K562 (cell line): ENCODE measurements around the gene ATAD2B. TPM values are rescaled to one million over a fixed set of nuclear protein-coding genes. Genes with fewer than 3 reads are reported as not detected.

Source experiments
- BCOR ChIP-seq: fragments of 450-650 bp; IDR thresholded peaks from 2 replicates; pipeline ENCODE4 v1.6.1; 2016
- BRF1 ChIP-seq: IDR thresholded peaks from 3 replicates; pipeline ENCODE4 v1.6.1; 2011; ENCODE audit warnings: borderline replicate concordance, mild to moderate bottlenecking; ENCODE audit not compliant: insufficient read length; ENCODE audit errors: extremely low read depth
- CAMTA2 ChIP-seq: fragments of 250-450 bp; sonication (Bioruptor Pico); conservative IDR thresholded peaks from 2 replicates; pipeline ENCODE4 v1.5.1; 2022
- EWSR1 ChIP-seq: fragments of 450-650 bp; IDR thresholded peaks from 2 replicates; pipeline ENCODE4 v1.6.1; 2018; ENCODE audit warnings: borderline replicate concordance, mild to moderate bottlenecking, low read depth, moderate library complexity; ENCODE audit not compliant: partially characterized antibody
- FOXJ3 ChIP-seq: sonication (generic); formaldehyde crosslinking; IDR thresholded peaks from 2 replicates; pipeline ENCODE4 v1.4.0; 2020; ENCODE audit warnings: mild to moderate bottlenecking, missing genetic modification reagents
- MTA1 ChIP-seq: fragments of 450-650 bp; IDR thresholded peaks from 2 replicates; pipeline ENCODE4 v1.6.1; 2017; ENCODE audit warnings: borderline replicate concordance
- NRF1 ChIP-seq, 2 experiments: fragments of 450-650 bp; IDR thresholded peaks in 1 of 2; conservative IDR thresholded peaks in 1 of 2; 2 replicates each; pipeline ENCODE4 v1.6.1; 2014; ENCODE audit warnings: mild to moderate bottlenecking in 2 of 2
- RBM17 ChIP-seq: fragments of 200-400 bp; formaldehyde crosslinking; IDR thresholded peaks from 2 replicates; pipeline ENCODE4 v1.6.1; 2017; ENCODE audit warnings: low read depth, mild to moderate bottlenecking, low read length, borderline replicate concordance
- ZNF354B ChIP-seq: fragments of 250-450 bp; sonication (Bioruptor Pico); IDR thresholded peaks from 2 replicates; pipeline ENCODE4 v1.4.0; 2020
- polyA plus RNA-seq, 8 experiments: library from polyadenylated mRNA; depleted of rRNA in 4 of 8; stranded (reverse) in 5 of 8; unstranded in 3 of 8; fragments of >200 nt; fragmentation: Nextera tagmentation in 2 of 8; fragmentation: Illumina TruSeq in 1 of 8; extraction: Ambion mirVana in 2 of 8; extraction: Trizol in 1 of 8; gene quantifications; 2 replicates each; pipeline versions ENCODE4 v1.2.1 to v1.2.3, GENCODE V29; 2011 to 2014; ENCODE audit warnings: inconsistent platforms in 1 of 8, missing spikeins in 1 of 8
- total RNA-seq, 7 experiments: library from RNA; depleted of rRNA in 6 of 7; stranded (reverse); fragments of >200 nt in 6 of 7; fragmentation: Illumina TruSeq in 2 of 7; extraction: Trizol in 2 of 7; gene quantifications; 2 replicates each; pipeline versions ENCODE4 v1.2.1 to v1.2.3, GENCODE V29; 2011 to 2021; ENCODE audit warnings: low replicate concordance in 1 of 7
- TF ChIP-seq, protein P1 (sequence below): sonication (generic); formaldehyde crosslinking; IDR thresholded peaks from 2 replicates; pipeline ENCODE4 v1.8.0; 2022; ENCODE audit warnings: missing genetic modification reagents, mild to moderate bottlenecking, borderline replicate concordance
- TF ChIP-seq, protein P2 (sequence below): sonication (generic); formaldehyde crosslinking; IDR thresholded peaks from 2 replicates; pipeline ENCODE4 v1.8.1; 2023; ENCODE audit warnings: mild to moderate bottlenecking, missing genetic modification reagents
- TF ChIP-seq, protein P3 (sequence below): IDR thresholded peaks from 2 replicates; pipeline ENCODE4 v1.6.1; 2012; ENCODE audit warnings: low read depth, low read length, improper control_type of control experiment, borderline replicate concordance
- TF ChIP-seq, protein P4 (sequence below): sonication (generic); formaldehyde crosslinking; IDR thresholded peaks from 2 replicates; pipeline ENCODE4 v1.8.0; 2022; ENCODE audit warnings: missing genetic modification reagents, mild to moderate bottlenecking, moderate library complexity, borderline replicate concordance
- TF ChIP-seq, protein P5 (sequence below): IDR thresholded peaks from 2 replicates; pipeline ENCODE4 v1.6.1; 2016; ENCODE audit warnings: missing genetic modification characterization, missing compliant biosample characterization
- TF ChIP-seq, protein P6 (sequence below): conservative IDR thresholded peaks from 2 replicates; pipeline ENCODE4 v1.6.1; 2011; ENCODE audit warnings: low read depth, mild to moderate bottlenecking, low read length; ENCODE audit not compliant: control insufficient read depth
- TF ChIP-seq, protein P7 (sequence below): fragments of 250-450 bp; sonication (Bioruptor Pico); IDR thresholded peaks from 2 replicates; pipeline ENCODE4 v1.5.1; 2021; ENCODE audit warnings: mild to moderate bottlenecking

Gene ATAD2B
- total and polyA plus RNA-seq, 9 of the 15 experiments (the other 6 are each of a cell fraction or from before 2014, with no cell fraction given), result 3.2 to 21.6 (median 11.4) TPM

DNA sequence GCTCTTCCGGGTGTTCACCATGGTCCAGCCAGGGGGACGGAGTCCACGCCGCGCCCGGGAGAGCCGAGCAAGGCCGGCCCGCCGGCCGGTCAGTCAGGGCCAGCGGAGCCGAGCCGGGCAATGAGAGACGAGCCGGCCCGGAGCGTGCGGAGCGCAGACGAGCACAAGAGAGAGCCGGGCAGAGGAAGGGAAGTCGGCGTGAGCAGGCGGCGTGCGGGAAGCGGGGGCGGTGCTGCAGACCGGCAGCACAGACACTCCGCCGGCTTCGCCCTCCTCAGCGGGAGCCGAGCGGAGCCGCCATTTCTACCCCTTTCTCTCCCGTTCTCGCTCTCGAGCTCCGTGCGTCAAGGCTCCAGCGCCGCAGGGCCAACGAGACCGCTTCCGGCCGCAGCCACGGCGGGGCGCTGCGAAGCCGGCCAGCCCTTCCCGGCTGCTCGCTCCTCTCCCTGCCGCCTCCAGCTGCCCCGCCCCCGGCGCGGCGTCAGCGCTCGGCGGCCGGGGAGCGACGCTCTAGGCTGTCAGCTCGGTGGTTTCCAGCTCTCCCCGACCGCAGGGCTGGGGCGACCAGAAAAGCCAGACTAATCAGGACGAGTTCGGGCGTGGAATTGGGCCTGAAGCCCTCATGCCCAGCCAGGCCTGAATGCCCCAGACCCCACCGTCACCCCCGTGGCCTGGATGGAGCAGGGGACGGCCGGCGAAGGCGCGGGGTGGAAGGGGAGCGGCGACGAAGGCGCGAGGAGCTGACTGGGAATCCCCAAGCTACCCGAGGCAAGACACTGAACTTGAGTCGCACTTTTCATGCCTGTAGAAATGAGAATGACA lies at the start of gene ATAD2B (continued):
- TF ChIP-seq, protein P1, sequence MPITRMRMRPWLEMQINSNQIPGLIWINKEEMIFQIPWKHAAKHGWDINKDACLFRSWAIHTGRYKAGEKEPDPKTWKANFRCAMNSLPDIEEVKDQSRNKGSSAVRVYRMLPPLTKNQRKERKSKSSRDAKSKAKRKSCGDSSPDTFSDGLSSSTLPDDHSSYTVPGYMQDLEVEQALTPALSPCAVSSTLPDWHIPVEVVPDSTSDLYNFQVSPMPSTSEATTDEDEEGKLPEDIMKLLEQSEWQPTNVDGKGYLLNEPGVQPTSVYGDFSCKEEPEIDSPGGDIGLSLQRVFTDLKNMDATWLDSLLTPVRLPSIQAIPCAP (CRISPR knock-in tag), result 0 out of 2 replicates have a peak, but pooled peaks have one; percentile 49
- no peak for TF ChIP-seq FOXJ3
- TF ChIP-seq, protein P2, sequence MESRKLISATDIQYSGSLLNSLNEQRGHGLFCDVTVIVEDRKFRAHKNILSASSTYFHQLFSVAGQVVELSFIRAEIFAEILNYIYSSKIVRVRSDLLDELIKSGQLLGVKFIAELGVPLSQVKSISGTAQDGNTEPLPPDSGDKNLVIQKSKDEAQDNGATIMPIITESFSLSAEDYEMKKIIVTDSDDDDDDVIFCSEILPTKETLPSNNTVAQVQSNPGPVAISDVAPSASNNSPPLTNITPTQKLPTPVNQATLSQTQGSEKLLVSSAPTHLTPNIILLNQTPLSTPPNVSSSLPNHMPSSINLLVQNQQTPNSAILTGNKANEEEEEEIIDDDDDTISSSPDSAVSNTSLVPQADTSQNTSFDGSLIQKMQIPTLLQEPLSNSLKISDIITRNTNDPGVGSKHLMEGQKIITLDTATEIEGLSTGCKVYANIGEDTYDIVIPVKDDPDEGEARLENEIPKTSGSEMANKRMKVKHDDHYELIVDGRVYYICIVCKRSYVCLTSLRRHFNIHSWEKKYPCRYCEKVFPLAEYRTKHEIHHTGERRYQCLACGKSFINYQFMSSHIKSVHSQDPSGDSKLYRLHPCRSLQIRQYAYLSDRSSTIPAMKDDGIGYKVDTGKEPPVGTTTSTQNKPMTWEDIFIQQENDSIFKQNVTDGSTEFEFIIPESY (CRISPR knock-in tag), result peak; percentile 83
- 0 out of 2 replicates have a peak, but pooled peaks have one; percentile 27 for TF ChIP-seq MTA1
- TF ChIP-seq, protein P3, sequence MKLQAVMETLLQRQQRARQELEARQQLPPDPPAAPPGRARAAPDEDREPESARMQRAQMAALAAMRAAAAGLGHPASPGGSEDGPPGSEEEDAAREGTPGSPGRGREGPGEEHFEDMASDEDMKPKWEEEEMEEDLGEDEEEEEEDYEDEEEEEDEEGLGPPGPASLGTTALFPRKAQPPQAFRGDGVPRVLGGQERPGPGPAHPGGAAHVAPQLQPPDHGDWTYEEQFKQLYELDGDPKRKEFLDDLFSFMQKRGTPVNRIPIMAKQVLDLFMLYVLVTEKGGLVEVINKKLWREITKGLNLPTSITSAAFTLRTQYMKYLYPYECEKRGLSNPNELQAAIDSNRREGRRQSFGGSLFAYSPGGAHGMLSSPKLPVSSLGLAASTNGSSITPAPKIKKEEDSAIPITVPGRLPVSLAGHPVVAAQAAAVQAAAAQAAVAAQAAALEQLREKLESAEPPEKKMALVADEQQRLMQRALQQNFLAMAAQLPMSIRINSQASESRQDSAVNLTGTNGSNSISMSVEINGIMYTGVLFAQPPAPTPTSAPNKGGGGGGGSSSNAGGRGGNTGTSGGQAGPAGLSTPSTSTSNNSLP, result no peak
- no peak for TF ChIP-seq BCOR
- TF ChIP-seq, protein P4, sequence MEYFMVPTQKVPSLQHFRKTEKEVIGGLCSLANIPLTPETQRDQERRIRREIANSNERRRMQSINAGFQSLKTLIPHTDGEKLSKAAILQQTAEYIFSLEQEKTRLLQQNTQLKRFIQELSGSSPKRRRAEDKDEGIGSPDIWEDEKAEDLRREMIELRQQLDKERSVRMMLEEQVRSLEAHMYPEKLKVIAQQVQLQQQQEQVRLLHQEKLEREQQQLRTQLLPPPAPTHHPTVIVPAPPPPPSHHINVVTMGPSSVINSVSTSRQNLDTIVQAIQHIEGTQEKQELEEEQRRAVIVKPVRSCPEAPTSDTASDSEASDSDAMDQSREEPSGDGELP (CRISPR knock-in tag), result peak; percentile 93
- TF ChIP-seq, protein P5, sequence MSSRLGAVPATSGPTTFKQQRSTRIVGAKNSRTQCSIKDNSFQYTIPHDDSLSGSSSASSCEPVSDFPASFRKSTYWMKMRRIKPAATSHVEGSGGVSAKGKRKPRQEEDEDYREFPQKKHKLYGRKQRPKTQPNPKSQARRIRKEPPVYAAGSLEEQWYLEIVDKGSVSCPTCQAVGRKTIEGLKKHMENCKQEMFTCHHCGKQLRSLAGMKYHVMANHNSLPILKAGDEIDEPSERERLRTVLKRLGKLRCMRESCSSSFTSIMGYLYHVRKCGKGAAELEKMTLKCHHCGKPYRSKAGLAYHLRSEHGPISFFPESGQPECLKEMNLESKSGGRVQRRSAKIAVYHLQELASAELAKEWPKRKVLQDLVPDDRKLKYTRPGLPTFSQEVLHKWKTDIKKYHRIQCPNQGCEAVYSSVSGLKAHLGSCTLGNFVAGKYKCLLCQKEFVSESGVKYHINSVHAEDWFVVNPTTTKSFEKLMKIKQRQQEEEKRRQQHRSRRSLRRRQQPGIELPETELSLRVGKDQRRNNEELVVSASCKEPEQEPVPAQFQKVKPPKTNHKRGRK (tag), result no peak
- TF ChIP-seq, protein P6, sequence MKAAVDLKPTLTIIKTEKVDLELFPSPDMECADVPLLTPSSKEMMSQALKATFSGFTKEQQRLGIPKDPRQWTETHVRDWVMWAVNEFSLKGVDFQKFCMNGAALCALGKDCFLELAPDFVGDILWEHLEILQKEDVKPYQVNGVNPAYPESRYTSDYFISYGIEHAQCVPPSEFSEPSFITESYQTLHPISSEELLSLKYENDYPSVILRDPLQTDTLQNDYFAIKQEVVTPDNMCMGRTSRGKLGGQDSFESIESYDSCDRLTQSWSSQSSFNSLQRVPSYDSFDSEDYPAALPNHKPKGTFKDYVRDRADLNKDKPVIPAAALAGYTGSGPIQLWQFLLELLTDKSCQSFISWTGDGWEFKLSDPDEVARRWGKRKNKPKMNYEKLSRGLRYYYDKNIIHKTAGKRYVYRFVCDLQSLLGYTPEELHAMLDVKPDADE, result peak; percentile 76; the same call in 1 of the 2 replicates
- no peak for TF ChIP-seq ZNF354B (CRISPR knock-in tag)
- no peak for TF ChIP-seq EWSR1
- TF ChIP-seq, protein P7, sequence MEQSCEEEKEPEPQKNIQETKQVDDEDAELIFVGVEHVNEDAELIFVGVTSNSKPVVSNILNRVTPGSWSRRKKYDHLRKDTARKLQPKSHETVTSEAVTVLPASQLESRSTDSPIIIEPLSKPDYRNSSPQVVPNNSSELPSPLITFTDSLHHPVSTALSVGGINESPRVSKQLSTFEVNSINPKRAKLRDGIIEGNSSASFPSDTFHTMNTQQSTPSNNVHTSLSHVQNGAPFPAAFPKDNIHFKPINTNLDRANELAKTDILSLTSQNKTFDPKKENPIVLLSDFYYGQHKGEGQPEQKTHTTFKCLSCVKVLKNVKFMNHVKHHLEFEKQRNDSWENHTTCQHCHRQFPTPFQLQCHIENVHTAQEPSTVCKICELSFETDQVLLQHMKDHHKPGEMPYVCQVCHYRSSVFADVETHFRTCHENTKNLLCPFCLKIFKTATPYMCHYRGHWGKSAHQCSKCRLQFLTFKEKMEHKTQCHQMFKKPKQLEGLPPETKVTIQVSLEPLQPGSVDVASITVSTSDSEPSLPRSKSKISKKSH (CRISPR knock-in tag), result no peak
- no peak for TF ChIP-seq BRF1
- peak; percentile 53 to 60 for TF ChIP-seq NRF1 (conservative IDR thresholded peaks at IDR 0.05 in 1 of 2, IDR thresholded peaks at IDR 0.05 in 1 of 2)
- TF ChIP-seq CAMTA2 (CRISPR knock-in tag), result no peak
- TF ChIP-seq RBM17, result no peak
